KG1 (cell line): ENCODE results near the gene C11orf52.
"Not testable (repeated sequence)": the region's sequence is repeated elsewhere in the genome, so short reads cannot be mapped to it uniquely, and the experiment has no call there.

ENCODE experiments used
- DNase-seq: peaks from one replicate; lab custom pipeline; 2025; lab: John Stamatoyannopoulos, UW

Gene C11orf52, protein sequence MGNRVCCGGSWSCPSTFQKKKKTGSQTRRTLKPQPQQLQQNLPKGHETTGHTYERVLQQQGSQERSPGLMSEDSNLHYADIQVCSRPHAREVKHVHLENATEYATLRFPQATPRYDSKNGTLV

DNA sequence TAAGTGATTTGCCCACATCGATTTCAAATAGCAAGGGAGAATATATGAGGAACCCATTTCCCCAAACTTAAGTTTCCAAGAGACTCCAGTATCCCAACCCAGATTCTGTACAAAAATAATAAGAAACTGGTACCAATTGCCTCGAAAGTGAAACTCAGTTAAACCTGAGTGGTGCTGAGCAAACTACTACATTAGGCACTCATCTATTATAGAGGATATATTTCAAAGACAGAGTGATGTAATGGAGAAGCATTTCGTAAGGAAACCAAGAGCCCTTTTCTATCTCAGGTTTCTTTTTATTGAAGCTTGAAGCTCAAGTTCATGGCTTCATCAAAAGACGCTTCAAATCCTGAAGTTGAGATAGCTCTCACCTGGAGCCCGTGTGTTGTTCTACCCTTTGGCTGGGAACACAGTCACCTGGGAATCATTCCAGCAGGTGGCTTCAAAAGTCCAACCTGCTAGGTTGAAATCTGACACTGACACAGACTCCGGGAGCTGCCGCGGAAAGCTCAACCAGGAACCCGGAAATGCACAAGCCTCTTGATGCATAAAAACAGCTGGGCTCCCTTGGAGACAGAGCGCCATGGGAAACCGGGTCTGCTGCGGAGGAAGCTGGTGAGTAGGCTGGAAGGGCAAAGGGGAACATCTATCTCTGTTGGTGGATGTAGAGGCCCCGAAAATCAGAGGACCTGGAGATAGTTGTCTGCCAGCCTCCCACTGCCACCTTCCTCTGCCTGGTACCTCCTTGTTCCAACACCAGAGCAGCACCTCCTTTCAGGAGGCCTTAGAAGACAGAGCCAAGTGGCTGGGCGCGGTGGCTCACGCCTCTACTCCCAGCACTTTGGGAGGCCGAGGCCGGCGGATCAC lies at the start of gene C11orf52:
TSS of gene C11orf52 (plus strand) at position 524 of the 867 bp plus-strand sequence. CDS start at position 584, 60 bp downstream.
- no peak for DNase-seq

DNA sequence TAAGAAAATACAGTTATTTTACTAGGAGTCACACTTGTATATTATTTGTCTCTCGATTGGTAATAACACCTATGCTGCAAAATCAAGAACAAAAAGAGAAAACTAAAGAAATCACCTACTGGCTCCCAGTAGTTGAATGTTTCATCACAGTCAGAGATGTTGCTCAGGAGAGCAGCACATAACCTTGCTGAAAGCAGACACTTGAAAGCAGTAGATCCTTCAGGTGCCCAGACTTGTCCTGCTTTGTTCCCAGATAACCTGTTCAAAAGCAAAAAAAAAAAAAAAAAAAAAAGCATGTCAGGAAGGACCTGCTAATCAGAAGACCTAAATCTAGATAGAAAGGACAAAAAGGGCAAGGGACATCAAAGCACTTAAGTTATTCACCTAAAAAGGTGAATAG lies 48.6 kb upstream of the C11orf52 start:
- DNase-seq = no peak

DNA sequence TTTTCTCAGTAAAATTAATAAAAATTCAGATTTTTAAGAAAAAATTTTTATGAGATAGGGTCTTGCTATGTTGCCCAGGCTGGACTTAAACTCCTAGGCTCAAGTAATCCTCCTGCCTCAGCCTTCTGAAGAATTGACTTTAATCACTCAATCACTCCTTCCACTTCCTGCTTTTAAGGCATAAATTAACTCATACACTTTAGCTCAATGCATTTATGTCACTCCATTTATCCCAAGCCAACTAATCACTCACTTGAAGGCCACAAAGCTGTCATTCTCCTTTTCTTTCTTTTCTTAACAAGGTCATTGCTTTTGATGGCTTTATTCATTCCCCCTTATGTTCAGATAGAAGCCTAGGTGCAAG lies 48.2 kb upstream of the C11orf52 start:
- no peak for DNase-seq

DNA sequence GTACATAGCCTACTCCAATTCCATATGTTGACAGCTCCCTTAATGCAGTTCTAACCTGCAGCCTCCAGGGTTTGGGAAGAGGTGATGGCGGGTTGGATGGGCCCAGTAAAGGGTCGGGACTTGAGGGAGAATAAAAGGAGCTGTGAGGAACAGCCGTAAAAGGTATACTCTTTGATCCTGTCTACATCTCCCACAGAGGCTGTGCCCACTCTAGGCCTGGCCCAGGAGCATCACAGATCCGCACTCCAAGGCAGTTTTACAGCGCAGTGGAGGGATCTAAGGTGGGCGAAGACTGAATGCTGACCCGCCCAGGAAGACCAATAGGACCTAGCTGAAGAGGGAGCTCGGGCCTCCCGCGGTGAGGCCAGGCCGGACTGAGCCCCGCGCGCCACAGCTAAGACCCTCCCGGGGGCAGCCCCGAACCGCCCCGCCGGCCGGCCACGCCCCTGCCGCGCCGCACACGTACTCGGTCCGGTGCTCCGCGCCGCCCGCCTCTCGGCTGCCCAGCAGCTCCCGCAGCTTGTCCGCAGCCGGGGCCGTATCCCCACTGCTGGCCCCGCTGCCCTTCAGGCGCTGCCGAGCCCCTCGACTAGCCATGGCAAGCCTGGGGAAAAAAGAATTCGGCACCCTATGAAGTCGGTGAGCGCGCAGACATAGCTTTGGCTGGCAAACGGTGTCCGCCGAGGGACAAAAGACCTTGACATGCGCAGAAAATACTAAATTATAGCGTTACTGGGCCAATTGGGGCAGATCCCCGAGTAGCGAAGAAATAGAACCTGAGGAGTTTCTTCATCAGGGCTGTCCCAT lies 47.6 kb upstream of the C11orf52 start, which contains the start of gene ALG9:
TSS of gene ALG9 (minus strand) at position 696 of the 807 bp plus-strand sequence. CDS start at position 597, 99 bp downstream.
- peak; percentile 91 for DNase-seq

DNA sequence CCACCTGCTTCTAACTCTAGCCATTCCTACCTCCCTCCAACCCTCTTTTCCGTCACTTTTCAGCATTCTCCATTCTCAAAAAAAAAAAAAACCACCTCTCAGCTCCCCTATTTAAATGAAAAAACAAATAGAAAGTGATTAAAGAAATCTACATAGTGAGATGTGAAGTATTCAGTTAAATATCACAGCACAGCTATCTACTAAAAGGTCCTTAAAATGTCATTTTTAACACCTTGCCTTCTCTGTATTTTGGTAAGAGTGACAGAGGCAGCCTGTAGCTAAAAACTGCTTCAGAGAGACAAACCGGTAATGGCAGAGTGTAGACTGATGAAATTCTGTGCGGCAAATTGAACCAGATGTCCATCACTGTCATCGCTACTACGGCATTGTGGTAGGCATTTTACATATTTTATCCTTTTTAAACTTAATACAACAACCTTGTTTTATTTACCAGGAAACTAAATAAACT lies 47.0 kb upstream of the C11orf52 start:
- no peak for DNase-seq

DNA sequence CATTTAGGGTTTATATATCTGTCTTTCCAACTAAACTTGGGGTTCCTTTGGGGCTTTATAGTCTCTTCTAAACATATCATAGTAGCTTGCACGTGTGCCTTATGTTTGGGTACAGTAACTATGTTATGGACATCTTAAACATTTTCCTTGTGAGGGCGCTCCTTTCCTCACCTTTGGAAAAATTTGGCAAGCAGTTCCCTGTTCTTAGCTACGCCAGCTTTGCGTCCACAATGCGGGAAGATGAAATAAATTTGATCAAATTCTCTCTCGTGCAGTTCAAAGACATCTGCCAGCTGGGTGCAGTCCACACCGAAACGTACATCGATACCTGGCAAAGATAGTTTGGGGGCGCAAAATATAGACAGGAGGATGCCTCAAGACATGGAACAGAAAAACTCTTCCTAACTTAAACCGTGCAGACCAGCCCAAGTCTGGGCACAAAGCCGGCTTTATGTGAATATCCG lies 40.3 kb upstream of the C11orf52 start:
- peak; percentile 87 for DNase-seq

DNA sequence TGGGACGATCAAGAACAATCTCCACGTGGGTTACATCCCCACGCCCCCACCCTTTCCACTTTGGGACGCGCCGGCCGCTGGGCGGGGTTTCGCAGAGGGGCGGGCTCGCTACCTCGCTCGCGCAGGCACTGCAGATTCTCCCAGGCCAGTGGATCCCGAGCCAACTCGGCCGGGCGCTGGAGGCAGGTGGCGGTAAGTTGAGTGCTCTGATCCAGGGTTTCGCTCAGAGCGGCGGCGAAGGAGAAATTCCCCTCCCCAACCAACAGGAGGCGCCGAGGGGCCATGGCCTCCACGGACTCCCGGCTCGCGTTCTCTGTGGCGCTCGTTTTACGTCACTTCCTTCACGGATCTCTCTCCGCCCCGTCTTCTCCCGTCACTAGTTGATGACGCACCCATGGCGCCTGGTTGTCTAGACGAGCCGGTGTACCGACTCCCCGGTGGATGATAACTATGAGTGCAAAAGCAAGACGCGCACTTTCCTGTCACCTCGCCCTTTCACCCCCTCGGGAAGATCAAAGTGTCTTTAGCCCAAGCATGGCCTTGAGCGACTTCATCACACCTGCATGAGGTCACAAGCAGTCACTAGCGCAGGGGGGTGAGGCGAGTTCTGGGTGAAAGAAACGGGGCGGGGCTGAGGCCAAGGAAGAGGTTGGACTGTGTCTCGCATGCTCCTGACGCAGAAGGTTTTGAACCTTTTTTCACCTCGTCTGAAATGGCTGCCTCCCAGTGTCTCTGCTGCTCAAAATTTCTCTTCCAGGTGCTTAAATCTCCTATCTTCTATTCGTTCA lies 39.7 kb upstream of the C11orf52 start, which contains the start of the genes CFAP68 and FDXACB1:
TSS of gene CFAP68 (plus strand) at position 693 of the 788 bp plus-strand sequence. CDS start at position 713, 20 bp downstream.
TSS of gene FDXACB1 (minus strand) at position 317 of the 788 bp plus-strand sequence. CDS start at position 284, 33 bp downstream.
- DNase-seq = peak; percentile 100

DNA sequence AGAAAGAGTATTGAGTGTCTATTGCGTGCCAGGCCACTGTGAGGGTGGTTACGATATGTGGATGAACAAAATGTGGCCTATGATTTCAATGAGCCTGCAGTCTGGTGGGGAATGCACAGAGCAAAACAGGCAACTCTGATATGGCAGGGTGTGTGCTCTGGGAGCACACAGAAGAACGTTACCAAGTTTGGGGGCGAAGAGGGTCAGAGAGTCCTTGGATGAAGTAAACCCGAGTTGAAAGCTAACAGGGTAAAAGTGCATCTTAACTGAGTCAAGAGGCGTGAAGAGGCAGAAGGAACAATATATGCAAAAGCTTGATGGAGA lies 39.1 kb upstream of the C11orf52 start:
- DNase-seq = no peak

DNA sequence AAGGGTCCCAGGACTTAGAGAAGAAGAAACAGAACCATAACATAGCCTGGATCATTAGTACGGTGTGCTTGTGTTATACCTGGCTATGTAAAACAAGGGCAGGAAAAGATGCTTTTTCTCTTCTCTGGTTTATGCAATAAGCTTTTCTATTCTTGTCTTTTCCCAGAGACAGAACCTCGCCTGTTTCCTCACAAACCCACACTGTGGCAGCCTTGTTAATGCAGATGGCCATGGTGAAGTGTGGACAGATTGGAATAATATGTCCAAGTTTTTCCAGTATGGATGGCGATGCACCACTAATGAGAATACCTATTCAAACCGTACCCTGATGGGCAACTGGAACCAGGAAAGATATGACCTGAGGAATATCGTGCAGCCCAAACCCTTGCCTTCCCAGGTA lies 36.5 kb upstream of the C11orf52 start:
- DNase-seq = no peak

DNA sequence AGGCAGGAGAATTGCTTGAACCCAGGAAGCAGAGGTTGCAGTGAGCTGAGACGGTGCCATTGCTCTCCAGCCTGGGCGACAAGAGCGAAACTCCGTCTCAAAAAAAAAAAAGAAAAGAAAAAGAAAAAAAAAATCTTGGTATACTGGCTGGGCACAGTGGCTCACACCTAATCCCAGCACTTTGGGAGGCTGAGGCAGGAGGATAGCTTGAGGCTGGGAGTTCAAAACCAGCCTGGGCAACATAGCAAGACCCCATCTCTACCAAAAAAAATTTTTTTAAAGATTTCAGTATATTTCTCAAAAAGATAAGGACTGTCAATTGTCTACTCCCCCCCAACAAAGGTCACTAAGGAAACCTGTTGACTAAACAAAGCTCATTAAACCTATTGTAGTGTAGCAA lies 33.7 kb upstream of the C11orf52 start:
- DNase-seq = not testable (repeated sequence)

DNA sequence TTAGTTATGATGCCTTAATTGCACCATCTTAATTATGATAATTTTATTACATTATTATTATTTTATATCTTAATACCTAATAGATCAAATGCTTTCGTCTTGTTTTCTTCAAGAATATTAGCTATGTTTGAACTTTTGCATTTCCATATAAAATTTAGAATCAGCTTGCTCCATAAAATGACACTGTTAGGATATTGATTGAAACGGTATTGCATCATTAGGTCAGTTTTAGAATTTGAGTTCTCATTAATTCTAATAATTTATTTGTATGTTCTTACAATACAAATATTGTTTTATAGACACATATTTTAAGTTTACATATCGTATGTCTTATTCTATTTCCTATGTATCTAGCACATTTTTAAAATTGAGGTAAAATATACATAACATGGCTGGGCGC lies 32.7 kb upstream of the C11orf52 start:
- DNase-seq = no peak

DNA sequence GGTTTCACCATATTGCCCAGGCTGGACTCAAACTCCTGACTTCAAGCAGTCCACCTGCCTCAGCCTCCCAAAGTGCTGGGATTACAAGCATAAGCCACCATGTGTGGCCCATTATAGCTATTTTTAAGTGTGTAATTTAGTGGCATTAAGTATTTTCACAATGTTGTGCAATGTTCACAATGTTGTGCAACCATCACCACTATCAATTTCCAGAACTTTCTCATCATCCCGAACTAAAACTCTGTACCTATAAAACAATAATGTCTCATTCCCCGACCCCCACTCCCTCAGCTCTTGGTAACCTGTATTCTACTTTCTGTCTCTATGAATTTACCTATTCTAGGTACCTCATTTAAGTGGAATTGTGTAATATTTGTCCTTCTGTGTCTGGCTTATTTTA lies 31.9 kb upstream of the C11orf52 start:
- DNase-seq = no peak

DNA sequence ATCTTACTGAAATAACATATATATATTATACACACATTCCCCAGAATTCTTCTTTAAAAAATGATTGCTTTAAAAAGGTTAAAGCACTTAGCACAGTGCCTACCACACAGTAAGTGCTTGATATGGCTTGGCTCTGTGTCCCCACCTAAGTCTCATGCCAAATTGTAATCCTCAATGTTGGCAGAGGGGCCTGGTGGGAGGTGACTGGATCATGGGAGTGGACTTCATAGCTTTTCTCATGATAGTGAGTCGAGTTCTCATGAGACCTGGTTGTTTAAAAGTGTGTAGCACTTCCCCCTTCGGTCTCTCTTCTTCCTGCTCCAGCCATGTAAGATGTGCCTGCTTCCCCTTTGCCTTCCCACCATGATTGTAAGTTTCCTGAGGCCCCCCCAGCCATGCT lies 13.3 kb upstream of the C11orf52 start:
- no peak for DNase-seq

DNA sequence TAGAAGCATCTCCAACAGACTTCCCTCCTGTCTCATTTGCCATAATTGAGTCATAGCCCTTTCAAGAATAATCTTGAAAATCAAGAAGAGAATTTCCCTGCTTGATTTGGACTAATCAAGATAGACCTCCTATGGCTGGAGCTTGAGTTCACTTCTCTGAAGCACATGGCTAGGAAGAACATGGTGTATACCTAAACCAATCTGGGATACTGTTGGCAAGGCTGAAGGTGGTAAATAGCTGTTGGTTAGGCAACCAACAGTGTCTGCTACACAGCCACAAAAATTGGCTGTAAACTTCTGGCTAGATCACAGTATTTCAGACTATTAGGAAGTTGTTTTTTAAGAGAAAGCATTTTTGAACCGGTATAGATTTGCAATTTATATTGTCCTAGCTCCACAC lies 12.0 kb upstream of the C11orf52 start:
- DNase-seq = no peak

DNA sequence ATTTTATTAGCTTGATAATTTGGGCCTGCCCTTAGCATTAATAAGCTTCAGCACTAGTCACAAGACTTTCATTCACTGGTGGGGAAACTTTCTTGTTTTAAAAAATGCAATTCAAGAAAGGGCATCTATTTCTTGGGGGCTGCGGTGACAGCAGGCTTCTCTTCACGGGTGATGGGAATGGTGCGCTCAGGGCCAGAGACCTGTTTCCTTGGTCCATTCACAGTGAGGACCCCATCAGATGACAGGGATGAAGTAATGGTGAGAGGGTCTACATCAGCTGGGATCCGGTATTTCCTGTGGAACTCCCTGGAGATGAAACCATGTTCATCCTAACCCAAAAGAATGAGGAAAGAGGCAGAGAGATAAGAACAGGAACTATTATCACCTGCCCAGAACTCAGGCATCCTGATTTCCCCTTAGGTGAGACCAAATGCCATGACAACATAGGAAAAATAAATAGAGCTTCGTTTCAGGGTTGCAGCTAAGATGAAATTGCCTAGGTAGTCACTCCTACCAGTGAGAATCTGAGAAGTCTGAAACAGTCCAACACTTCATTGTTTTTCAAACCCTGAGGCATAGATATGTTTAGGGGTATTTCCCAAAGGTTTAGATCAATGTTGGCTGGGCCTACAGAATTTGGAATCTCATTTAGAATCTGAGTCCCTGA lies 9.9 kb upstream of the C11orf52 start:
- DNase-seq = no peak

DNA sequence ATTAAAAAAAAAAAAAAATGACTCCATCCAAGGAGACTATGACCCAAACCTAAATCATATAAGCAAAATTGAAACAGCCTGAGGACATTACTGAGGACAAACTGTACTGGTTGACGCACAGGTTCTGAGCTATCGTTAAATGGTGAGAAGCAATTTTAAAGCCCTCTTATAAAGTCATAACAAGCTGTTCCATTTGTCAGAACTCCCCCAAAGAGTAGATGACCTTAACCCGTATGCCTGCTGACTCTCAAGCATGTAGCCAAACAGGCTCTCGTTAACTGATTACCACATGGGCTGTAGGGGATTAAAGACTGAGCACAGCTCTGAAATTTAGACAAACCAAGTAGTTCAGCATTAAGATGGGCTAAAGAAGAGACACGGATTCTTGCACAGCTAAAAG lies 9.3 kb upstream of the C11orf52 start:
- no peak for DNase-seq

DNA sequence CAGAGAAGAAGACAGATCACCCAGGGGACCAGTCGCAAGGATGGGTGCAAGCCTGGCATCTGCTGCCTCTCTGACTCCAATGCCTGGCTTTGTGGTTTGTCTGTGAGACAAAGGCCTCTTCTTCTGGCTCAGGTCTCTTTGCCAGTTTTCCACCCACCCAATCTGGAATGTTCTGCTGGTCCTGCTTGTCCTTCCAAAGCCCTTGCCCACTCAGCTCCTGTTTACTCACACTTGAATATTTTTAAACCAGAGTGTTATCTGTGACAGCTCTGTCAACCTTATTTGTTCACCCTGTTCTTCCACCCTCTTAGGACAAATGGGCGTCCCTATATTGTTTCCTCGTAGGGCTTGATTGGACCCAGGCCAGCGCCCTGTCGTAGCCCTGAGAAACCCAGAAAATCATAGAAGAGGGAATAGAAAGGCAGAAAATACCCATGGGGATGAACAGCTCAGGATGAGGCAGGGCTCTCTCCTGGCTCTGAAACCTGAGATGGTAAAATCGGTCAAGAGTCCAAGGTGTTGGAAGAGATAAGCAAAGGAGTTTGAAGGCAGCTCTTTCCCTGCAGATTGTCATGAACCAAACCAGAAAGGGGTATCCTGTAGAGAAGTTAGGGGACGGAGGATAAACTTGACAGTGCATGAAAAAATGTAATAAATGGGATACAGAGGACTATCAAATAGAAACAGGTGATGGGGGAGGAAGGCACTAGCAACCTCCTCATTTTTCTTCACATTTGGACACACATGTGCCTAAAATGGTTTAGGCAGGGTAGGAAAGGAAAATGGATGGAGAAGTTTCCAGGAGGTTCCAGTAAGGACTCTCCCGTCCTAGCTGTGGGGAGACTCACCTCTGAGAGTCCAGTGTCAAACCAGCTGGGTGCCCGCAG lies 7.8 kb upstream of the C11orf52 start:
- DNase-seq = no peak

DNA sequence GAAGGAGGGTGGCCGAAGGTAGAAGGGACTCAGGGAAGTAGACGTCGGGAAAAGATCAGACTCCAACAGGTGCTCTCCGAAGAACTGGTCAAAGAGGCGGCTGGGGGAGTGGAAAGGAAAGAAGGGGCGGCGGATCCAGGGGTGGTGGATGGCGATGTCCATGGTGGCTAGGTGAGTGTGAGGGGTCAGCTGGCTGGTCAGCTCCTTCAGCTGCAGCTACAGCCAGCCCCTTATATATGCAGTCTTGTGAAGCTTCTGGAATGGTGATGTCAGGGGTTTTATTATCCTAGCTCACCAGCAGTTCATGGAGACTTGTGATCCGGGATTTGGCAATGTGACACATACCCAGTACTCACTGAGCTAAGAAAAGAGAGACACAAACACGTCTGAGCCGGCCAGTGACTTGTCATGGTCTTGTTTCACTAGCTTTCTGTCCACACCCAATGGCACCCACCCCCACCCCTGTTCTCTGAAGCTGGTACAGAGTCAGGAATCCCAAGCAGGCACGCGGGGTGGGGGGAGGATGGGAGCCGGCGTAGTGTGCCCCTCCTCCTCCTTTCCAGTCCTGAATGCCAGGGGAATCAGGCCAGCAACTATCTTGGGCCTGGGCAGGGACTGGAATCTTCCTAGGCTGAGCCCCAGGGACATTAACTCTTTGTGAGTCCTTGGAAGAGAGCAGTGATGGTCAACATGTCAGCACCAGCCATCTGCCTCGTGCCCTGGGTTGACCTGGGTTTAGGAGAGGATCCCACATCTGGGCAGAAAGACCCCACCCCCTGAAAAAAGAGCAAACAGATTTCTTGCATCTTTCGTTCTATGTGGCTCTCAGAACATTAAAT lies 6.9 kb upstream of the C11orf52 start, which contains the start of gene CRYAB:
TSS of gene CRYAB (minus strand) at position 208 of the 839 bp plus-strand sequence. CDS start at position 162, 46 bp downstream.
- no peak for DNase-seq

DNA sequence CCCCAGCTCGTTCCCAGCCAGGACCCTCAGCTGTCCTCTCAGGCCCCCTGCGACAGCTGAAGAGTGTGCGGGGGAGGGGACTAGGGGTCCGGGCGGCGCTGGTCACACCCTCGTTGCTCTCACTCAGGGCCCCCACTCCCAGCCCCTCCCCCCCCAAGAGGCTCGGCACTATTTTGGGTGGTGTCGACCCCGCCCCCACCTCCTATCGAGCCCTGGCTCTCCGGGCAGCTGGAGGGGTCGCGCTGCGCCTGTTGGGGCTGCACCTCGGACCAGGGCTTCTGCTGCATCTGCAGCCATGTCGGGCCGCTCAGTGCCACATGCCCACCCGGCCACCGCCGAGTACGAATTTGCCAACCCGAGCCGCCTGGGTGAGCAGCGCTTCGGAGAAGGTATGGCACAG lies 6.2 kb upstream of the C11orf52 start, which contains the start of gene HSPB2:
TSS of gene HSPB2 (plus strand) at position 200 of the 400 bp plus-strand sequence. CDS start at position 296, 96 bp downstream.
- no peak for DNase-seq
